GM06990 (cell line): ENCODE data around the gene LNX2.

Experiments used
- DNase-seq: peaks from one replicate; pipeline ENCODE4 v3.0.0-alpha.2; 2011; ENCODE audit not compliant: insufficient read length; ENCODE audit errors: extremely low read depth
- H3K27me3 ChIP-seq: replicated peaks from 2 replicates; pipeline ENCODE4 v1.6.0; 2011; ENCODE audit warnings: low read length; ENCODE audit not compliant: control insufficient read depth, insufficient read depth
- H3K36me3 ChIP-seq: 2 replicates; pipeline ENCODE4 v1.5.1; 2011; ENCODE audit warnings: low read length; ENCODE audit not compliant: control insufficient read depth, insufficient read depth
- H3K4me3 ChIP-seq: replicated peaks from 2 replicates; pipeline ENCODE4 v1.5.1; 2011; ENCODE audit warnings: low read depth, mild to moderate bottlenecking, control low read depth, low read length
- TF ChIP-seq, protein P1 (sequence below): IDR thresholded peaks from 2 replicates; pipeline ENCODE4 v1.5.1; 2011; ENCODE audit warnings: low read length, control low read depth, mild to moderate bottlenecking, inconsistent platforms; ENCODE audit not compliant: insufficient read depth, poor library complexity, severe bottlenecking

The LNX2 gene

DNA sequence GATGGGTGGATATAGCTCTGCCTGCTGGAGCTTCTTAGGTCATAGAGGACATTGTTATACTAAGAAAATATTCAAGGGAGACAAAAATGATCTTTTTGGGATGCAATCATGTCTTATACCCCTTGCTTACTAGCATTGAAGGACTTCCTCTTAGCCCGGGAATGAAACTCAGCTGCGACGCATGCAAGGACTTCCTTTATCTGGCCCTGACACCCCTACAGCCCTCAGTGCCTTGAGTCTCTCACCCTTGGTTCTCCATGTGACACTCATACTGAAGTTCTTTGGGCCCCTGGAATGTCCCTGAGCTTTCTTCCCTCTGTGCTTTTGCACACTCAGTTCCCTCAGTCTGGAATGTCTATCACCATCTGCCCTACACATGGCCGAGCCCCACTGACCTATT lies 97.5 kb downstream of the LNX2 start:
- TF ChIP-seq, protein P1, sequence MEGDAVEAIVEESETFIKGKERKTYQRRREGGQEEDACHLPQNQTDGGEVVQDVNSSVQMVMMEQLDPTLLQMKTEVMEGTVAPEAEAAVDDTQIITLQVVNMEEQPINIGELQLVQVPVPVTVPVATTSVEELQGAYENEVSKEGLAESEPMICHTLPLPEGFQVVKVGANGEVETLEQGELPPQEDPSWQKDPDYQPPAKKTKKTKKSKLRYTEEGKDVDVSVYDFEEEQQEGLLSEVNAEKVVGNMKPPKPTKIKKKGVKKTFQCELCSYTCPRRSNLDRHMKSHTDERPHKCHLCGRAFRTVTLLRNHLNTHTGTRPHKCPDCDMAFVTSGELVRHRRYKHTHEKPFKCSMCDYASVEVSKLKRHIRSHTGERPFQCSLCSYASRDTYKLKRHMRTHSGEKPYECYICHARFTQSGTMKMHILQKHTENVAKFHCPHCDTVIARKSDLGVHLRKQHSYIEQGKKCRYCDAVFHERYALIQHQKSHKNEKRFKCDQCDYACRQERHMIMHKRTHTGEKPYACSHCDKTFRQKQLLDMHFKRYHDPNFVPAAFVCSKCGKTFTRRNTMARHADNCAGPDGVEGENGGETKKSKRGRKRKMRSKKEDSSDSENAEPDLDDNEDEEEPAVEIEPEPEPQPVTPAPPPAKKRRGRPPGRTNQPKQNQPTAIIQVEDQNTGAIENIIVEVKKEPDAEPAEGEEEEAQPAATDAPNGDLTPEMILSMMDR: no peak
- no peaks in the 10 kb centered on the region for H3K27me3 ChIP-seq
- H3K4me3 ChIP-seq: no peak overlapping the region
- DNase-seq: no peak
- no peaks in the 10 kb centered on the region for H3K36me3 ChIP-seq

GRCh38 chr13:27516103-27516502 lies 104.2 kb downstream of the LNX2 start:
- no peaks in the 10 kb centered on the region for H3K36me3 ChIP-seq
- TF ChIP-seq, protein P1: no peak
- H3K4me3 ChIP-seq: no peak overlapping the region
- no peaks in the 10 kb centered on the region for H3K27me3 ChIP-seq
- no peak for DNase-seq

- no peak overlapping the region for H3K4me3 ChIP-seq
- DNase-seq: no peak
- no peaks in the 10 kb centered on the region for H3K27me3 ChIP-seq
- TF ChIP-seq, protein P1: no peak
- no peaks in the 10 kb centered on the region for H3K36me3 ChIP-seq
Measured at GRCh38 chr13:27510082-27510481, 110.2 kb downstream of the LNX2 start.

GRCh38 chr13:27508802-27509201 lies 111.5 kb downstream of the LNX2 start:
- H3K36me3 ChIP-seq: no peaks in the 10 kb centered on the region
- TF ChIP-seq, protein P1: no peak
- H3K27me3 ChIP-seq: no peaks in the 10 kb centered on the region
- no peak for DNase-seq
- no peak overlapping the region for H3K4me3 ChIP-seq

DNA sequence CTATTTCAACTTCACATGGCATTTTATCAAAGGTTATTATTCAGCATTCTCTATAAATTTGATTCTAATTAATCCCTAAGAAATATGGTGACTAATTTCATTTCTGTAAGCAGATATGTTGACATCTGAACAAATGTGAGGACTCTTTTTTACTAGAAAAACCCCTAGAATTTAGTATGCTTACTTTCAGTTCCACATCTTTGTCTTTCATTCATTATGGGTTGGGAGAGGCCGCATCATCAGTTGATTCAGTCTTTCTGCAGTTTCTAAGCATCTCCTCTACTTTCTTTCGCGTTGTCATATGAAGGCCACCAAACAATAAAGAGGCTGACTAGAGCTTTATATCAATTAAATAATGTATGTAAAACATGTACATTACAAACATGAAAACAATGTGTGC lies 114.5 kb downstream of the LNX2 start:
- Histone ChIP-seq H3K27me3 (no peaks in the 10 kb centered on the region), H3K36me3 (no peaks in the 10 kb centered on the region), H3K4me3 (no peak overlapping the region)
- TF ChIP-seq, protein P1: no peak
- no peak for DNase-seq

DNA sequence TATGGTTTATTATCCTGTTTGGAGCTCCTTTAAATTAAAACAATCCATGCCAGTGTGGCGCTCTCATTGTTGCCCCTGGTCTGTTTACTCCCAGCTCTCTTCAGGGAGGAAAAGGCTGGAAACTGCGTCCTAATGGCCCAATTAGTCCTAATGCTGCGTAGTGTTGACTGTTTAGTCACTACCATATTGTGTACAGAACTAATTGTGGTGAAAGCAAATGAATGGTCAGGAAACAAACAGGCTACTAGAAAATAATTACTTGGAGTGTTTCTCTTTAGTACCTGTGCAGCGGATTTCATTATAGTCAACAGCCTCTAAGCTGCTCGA lies 115.5 kb downstream of the LNX2 start:
- Histone ChIP-seq H3K4me3 (no peak overlapping the region), H3K36me3 (no peaks in the 10 kb centered on the region), H3K27me3 (no peaks in the 10 kb centered on the region)
- DNase-seq: no peak
- TF ChIP-seq, protein P1: no peak
